GM23248 (cell line): Measurements from ENCODE around the gene TICAM2.

Experiments used
- EZH2 ChIP-seq: fragments of 200-600 bp; sonication (generic); IDR thresholded peaks from 2 replicates; pipeline ENCODE4 v1.6.1; 2018; ENCODE audit warnings: antibody characterized with exemption, mild to moderate bottlenecking; ENCODE audit not compliant: insufficient read depth, poor library complexity, severe bottlenecking
- EZH2phosphoT487 ChIP-seq: fragments of 200-600 bp; sonication (generic); IDR thresholded peaks from 2 replicates; pipeline ENCODE4 v1.6.1; 2018; ENCODE audit warnings: antibody characterized with exemption, moderate library complexity, mild to moderate bottlenecking, low read depth; ENCODE audit not compliant: insufficient read depth

GRCh38 chr5:115579747-115580173 lies 22.5 kb downstream of the TICAM2 start:
- no peak for TF ChIP-seq EZH2
- no peak for TF ChIP-seq EZH2phosphoT487
